GM18519 (cell line): ENCODE results near the gene MTHFR.
"Not testable (repeated sequence)": the region's sequence is repeated elsewhere in the genome, so short reads cannot be mapped to it uniquely, and the experiment has no call there.

Source experiments
- ATAC-seq: cut with Tn5 transposase; IDR thresholded peaks from one replicate; pipeline ENCODE4 v1.9.1; 2021; ENCODE audit warnings: mild to moderate bottlenecking, moderate library complexity; ENCODE audit not compliant: unreplicated experiment, low FRiP score

The MTHFR gene

GRCh38 chr1:11833900-11834299 is 28.1 kb upstream of the MTHFR start:
- ATAC-seq = no peak

- no peak for ATAC-seq
Measured at GRCh38 chr1:11833497-11833896, 27.7 kb upstream of the MTHFR start.

- ATAC-seq = no peak
Measured at GRCh38 chr1:11831945-11832725, 26.4 kb upstream of the MTHFR start.

GRCh38 chr1:11828511-11828910 is 22.7 kb upstream of the MTHFR start:
- ATAC-seq = no peak

GRCh38 chr1:11826946-11827345 is 21.2 kb upstream of the MTHFR start:
- ATAC-seq = no peak

GRCh38 chr1:11825131-11825530 is 19.4 kb upstream of the MTHFR start:
- no peak for ATAC-seq

- no peak for ATAC-seq
Measured at GRCh38 chr1:11823366-11824137, 17.8 kb upstream of the MTHFR start.

GRCh38 chr1:11822091-11822490 is 16.3 kb upstream of the MTHFR start:
- no peak for ATAC-seq

GRCh38 chr1:11817192-11817591 is 11.4 kb upstream of the MTHFR start:
- ATAC-seq = no peak

GRCh38 chr1:11813021-11813420 is 7.3 kb upstream of the MTHFR start:
- ATAC-seq = no peak

- ATAC-seq = no peak
Measured at GRCh38 chr1:11807133-11807532, 1.4 kb upstream of the MTHFR start.

GRCh38 chr1:11806307-11806936 is 658 bp upstream of the MTHFR start:
- peak; percentile 17 for ATAC-seq

- ATAC-seq = no peak
Measured at GRCh38 chr1:11804666-11805421, 920 bp downstream of the MTHFR start.

GRCh38 chr1:11803924-11804665 is 1.7 kb downstream of the MTHFR start:
- ATAC-seq = not testable (repeated sequence)

GRCh38 chr1:11802973-11803885 is 2.5 kb downstream of the MTHFR start:
- no peak for ATAC-seq

GRCh38 chr1:11802616-11802972 is 3.2 kb downstream of the MTHFR start:
- ATAC-seq = no peak

- ATAC-seq = no peak
Measured at GRCh38 chr1:11800756-11801433, 4.9 kb downstream of the MTHFR start.

GRCh38 chr1:11800391-11800755 is 5.4 kb downstream of the MTHFR start:
- no peak for ATAC-seq

- no peak for ATAC-seq
Measured at GRCh38 chr1:11799896-11800295, 5.9 kb downstream of the MTHFR start.
